OCI-LY1 (cell line): Measurements from ENCODE around the gene DGKQ.

ENCODE experiments used
- H2AFZ ChIP-seq: fragments of 200-600 bp; sonication (generic), shearing (Covaris generic); 2 replicates; pipeline ENCODE4 v1.6.0; 2014; ENCODE audit warnings: antibody characterized with exemption, mild to moderate bottlenecking, low read length
- H3F3A ChIP-seq: fragments of 200-600 bp; sonication (generic), shearing (Covaris generic); 2 replicates; pipeline ENCODE4 v1.6.0; 2014; ENCODE audit warnings: mild to moderate bottlenecking, antibody characterized with exemption, low read length, moderate library complexity; ENCODE audit not compliant: insufficient read depth
- H3K27ac ChIP-seq: fragments of 200-600 bp; sonication (generic); 2 replicates; pipeline ENCODE4 v1.5.1; 2014; ENCODE audit warnings: low read length, mixed run types, mild to moderate bottlenecking, low read depth; ENCODE audit not compliant: poor library complexity, severe bottlenecking
- H3K27me3 ChIP-seq: fragments of 200-600 bp; sonication (generic); 2 replicates; pipeline ENCODE4 v1.6.0; 2014; ENCODE audit warnings: antibody characterized with exemption, mild to moderate bottlenecking, low read length, moderate library complexity; ENCODE audit not compliant: insufficient read depth
- H3K36me3 ChIP-seq: fragments of 200-600 bp; sonication (generic); 2 replicates; pipeline ENCODE4 v1.6.1; 2014; ENCODE audit warnings: mild to moderate bottlenecking, antibody characterized with exemption, low read length, moderate library complexity, mixed read lengths; ENCODE audit not compliant: insufficient read depth
- H3K4me1 ChIP-seq: fragments of 200-600 bp; sonication (generic); 2 replicates; pipeline ENCODE4 v1.5.1; 2014; ENCODE audit warnings: mild to moderate bottlenecking, low read length, moderate library complexity; ENCODE audit not compliant: insufficient read depth, severe bottlenecking
- H3K4me2 ChIP-seq: fragments of 200-600 bp; sonication (generic), shearing (Covaris generic); 2 replicates; pipeline ENCODE4 v1.6.1; 2014; ENCODE audit warnings: low read length
- H3K4me3 ChIP-seq: fragments of 200-600 bp; sonication (generic); 2 replicates; pipeline ENCODE4 v1.5.1; 2014; ENCODE audit warnings: low read length, low read depth, mild to moderate bottlenecking, mixed read lengths; ENCODE audit not compliant: poor library complexity, severe bottlenecking
- H3K79me2 ChIP-seq: fragments of 200-600 bp; shearing (Covaris generic); 2 replicates; pipeline ENCODE4 v1.6.1; 2016; ENCODE audit warnings: mixed run types, low read length, mixed read lengths; ENCODE audit not compliant: insufficient read depth
- H3K9ac ChIP-seq: fragments of 200-600 bp; sonication (generic), shearing (Covaris generic); 2 replicates; pipeline ENCODE4 v1.6.1; 2014; ENCODE audit warnings: mild to moderate bottlenecking, low read length, mixed read lengths
- H3K9me2 ChIP-seq: fragments of 200-600 bp; sonication (generic), shearing (Covaris generic); 2 replicates; pipeline ENCODE4 v1.6.1; 2014; ENCODE audit warnings: low read depth, mild to moderate bottlenecking, low read length, mixed read lengths
- H3K9me3 ChIP-seq: fragments of 200-600 bp; shearing (Covaris generic); 2 replicates; pipeline ENCODE4 v1.6.1; 2014; ENCODE audit warnings: low read length, mixed read lengths
- H4K20me1 ChIP-seq: fragments of 200-600 bp; sonication (generic), shearing (Covaris generic); 2 replicates; pipeline ENCODE4 v1.6.0; 2016; ENCODE audit warnings: mild to moderate bottlenecking, low read length; ENCODE audit not compliant: insufficient read depth
- EZH2 ChIP-seq: fragments of 200-600 bp; sonication (generic), shearing (Covaris generic); IDR thresholded peaks from 2 replicates; pipeline ENCODE4 v1.8.0; 2017; ENCODE audit warnings: borderline replicate concordance, mixed run types, mild to moderate bottlenecking, antibody characterized with exemption, low read length, moderate library complexity, mixed read lengths
- TF ChIP-seq, protein P1 (sequence below): fragments of 200-600 bp; sonication (generic), shearing (Covaris generic); IDR thresholded peaks from 2 replicates; pipeline ENCODE4 v1.5.1; 2017; ENCODE audit warnings: mild to moderate bottlenecking, antibody characterized with exemption, low read length, moderate library complexity, mixed read lengths

Gene DGKQ

GRCh38 chr4:931960-932712 is 41.2 kb downstream of the DGKQ start, which contains the start of the genes GAK and TMEM175:
Gene GAK (minus strand): TSS chr4:932316. CDS start chr4:932187, 129 bp downstream.
Gene TMEM175 (plus strand): TSS chr4:932460. CDS start chr4:947740, 15,280 bp downstream.
- Histone ChIP-seq H3K9me3 (no peaks in the 10 kb centered on the region), H4K20me1 (no peaks in the 10 kb centered on the region), H3K9ac (peak within 1 kb of the TSS; percentile 84), H3K9me2 (no peaks in the 10 kb centered on the region), H3K36me3 (no peaks in the 10 kb centered on the region), H2AFZ (no peak within 1 kb of the TSS), H3K4me1 (peaks cover 28% of the 10 kb centered on the region), H3K4me3 (peak within 1 kb of the TSS; percentile 86), H3F3A (no peaks in the 10 kb centered on the region), H3K27me3 (no peaks in the 10 kb centered on the region), H3K4me2 (peak within 1 kb of the TSS; percentile 88), H3K79me2 (peaks cover 17% of the 10 kb centered on the region; the same call in 1 of the 2 replicates), H3K27ac (no peak within 1 kb of the TSS)
- TF ChIP-seq, protein P1, sequence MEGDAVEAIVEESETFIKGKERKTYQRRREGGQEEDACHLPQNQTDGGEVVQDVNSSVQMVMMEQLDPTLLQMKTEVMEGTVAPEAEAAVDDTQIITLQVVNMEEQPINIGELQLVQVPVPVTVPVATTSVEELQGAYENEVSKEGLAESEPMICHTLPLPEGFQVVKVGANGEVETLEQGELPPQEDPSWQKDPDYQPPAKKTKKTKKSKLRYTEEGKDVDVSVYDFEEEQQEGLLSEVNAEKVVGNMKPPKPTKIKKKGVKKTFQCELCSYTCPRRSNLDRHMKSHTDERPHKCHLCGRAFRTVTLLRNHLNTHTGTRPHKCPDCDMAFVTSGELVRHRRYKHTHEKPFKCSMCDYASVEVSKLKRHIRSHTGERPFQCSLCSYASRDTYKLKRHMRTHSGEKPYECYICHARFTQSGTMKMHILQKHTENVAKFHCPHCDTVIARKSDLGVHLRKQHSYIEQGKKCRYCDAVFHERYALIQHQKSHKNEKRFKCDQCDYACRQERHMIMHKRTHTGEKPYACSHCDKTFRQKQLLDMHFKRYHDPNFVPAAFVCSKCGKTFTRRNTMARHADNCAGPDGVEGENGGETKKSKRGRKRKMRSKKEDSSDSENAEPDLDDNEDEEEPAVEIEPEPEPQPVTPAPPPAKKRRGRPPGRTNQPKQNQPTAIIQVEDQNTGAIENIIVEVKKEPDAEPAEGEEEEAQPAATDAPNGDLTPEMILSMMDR = no peak

DNA sequence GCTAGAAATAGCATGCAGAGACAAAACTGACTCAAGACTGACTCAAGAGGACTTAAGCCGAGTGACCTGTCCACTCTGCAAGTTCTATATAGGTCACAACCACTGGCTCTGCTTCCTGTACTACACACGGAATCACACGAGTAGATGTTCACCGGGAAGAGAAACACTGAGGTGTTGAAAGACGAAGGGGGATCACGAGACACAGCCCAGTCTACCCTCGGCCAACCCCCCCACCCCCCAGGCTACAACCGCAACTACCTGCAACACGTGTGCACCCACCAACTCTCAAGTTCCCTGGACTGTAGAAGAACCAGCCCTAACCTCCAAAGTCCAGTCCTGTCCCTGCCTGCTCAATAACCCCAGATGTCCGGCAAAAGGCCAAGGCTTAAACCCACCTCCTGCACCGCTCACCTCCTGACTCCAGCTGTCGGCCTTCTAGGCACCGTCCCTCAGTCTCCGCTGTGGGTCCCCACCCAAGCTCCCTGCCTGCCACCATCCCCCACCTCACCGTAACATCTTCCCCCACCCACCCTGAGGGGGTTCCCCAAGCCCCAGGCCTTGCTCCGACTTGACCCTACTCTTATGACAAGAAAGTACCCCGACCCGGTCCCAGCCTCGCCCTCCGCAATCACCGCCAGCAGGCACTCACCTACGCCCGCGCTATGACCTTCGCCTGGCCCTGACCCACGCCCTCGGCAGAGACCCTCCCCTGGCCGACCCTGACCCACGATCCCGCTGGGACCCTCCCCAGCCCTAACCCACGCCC is 42.0 kb downstream of the DGKQ start:
- H3K79me2 ChIP-seq = peaks cover 17% of the 10 kb centered on the region; the same call in 1 of the 2 replicates
- peaks cover 27% of the 10 kb centered on the region for H3K4me1 ChIP-seq
- H3K27me3 ChIP-seq = no peaks in the 10 kb centered on the region
- no peaks in the 10 kb centered on the region for H3K9me3 ChIP-seq
- peak overlapping the region; percentile 86 for H3K4me3 ChIP-seq
- peak overlapping the region; percentile 84 for H3K9ac ChIP-seq
- no peak overlapping the region for H2AFZ ChIP-seq
- no peak overlapping the region for H3K27ac ChIP-seq
- no peaks in the 10 kb centered on the region for H3F3A ChIP-seq
- no peaks in the 10 kb centered on the region for H3K36me3 ChIP-seq
- H3K9me2 ChIP-seq = no peaks in the 10 kb centered on the region
- H3K4me2 ChIP-seq = peak overlapping the region; percentile 88
- TF ChIP-seq, protein P1 = no peak
- TF ChIP-seq EZH2 = no peak
- no peaks in the 10 kb centered on the region for H4K20me1 ChIP-seq

DNA sequence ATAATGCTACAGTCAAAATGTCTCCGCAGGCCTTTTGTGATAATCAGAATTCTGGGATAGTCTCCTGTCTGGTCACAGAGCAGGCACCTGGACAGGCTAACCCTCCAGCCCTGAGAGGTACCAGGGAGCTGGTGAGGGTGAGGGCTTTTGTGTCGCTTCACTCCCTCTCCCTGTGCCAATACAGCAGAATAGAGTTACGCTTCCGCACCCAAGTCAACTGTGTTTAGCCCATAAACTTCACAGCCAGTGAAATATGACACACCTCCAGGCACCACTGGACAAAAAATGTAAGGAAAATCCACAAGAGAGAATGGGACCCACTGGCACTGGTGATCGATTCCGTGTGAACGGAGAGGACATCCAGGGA is 42.6 kb downstream of the DGKQ start:
- Histone ChIP-seq H3F3A (no peaks in the 10 kb centered on the region), H3K9me3 (no peaks in the 10 kb centered on the region), H3K4me2 (peak overlapping the region; percentile 88), H3K9ac (peak overlapping the region; percentile 84), H3K79me2 (peaks cover 17% of the 10 kb centered on the region; the same call in 1 of the 2 replicates), H3K9me2 (no peaks in the 10 kb centered on the region), H2AFZ (no peak overlapping the region), H3K27me3 (no peaks in the 10 kb centered on the region), H4K20me1 (no peaks in the 10 kb centered on the region), H3K27ac (no peak overlapping the region), H3K4me1 (peaks cover 21% of the 10 kb centered on the region), H3K4me3 (peak overlapping the region; percentile 86), H3K36me3 (no peaks in the 10 kb centered on the region)
- TF ChIP-seq, protein P1 = no peak
- no peak for TF ChIP-seq EZH2
